CD4-positive, alpha-beta T cell treated with Interleukin-6 at 100 ng/mL for 8 hours (primary cell): ENCODE results near the gene CMSS1.

Source experiments
- DNase-seq: peaks from one replicate; pipeline ENCODE4 v3.0.0-alpha.2; 2020; ENCODE audit warnings: mixed read lengths, low spot score

CMSS1 gene

DNA sequence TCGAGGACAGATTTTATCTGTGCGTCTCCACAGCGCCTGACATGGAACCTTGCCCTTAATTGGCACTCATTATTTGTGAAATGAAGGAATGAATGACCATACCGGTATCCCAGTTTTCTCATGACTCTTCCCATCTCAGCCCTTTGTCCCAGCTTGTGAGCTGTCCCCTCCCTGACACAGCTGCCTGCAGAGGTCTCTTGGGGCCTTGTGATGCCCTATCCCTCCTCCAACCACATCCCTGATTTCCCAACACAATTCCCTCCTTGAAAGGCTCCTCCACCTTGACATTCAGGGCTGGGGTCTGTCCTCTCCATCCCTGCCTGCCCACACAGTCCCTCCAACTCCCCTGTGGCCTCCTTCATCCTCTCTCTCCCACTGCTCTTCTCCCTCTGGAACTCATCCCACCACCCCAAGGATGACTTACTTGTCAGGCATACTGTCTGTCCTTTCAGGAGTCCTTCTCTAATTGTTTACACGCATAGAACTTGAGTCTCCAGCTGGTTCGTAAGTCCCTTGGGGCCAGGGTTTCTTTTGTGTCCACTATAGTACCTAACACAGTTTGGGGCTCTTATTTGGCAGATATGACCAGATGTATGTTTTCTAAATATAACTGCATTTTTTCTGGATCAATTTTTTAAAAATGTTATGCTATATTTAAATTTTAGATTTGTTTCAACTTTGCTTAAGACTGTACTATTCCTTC, 332.2 kb downstream of the CMSS1 start:
- no peak for DNase-seq

DNA sequence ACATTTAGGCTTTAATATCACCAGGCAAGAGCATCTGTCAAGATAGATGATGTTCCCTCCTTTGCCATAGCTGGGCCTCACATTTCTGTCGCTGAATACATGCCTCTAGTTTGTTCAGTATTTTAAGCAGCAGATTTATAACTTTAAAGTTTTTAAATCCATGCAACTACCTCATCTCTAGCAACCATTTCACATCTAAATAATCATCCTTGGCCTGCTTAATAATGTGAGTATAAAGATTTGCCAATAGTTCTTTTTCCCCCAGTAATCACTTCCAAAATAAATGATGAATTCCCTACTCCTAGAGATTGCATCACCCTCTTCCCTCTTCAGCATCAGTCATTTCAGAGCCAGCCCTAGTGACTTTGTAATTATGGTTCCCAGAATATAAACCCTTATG, 332.8 kb downstream of the CMSS1 start:
- DNase-seq: no peak

DNA sequence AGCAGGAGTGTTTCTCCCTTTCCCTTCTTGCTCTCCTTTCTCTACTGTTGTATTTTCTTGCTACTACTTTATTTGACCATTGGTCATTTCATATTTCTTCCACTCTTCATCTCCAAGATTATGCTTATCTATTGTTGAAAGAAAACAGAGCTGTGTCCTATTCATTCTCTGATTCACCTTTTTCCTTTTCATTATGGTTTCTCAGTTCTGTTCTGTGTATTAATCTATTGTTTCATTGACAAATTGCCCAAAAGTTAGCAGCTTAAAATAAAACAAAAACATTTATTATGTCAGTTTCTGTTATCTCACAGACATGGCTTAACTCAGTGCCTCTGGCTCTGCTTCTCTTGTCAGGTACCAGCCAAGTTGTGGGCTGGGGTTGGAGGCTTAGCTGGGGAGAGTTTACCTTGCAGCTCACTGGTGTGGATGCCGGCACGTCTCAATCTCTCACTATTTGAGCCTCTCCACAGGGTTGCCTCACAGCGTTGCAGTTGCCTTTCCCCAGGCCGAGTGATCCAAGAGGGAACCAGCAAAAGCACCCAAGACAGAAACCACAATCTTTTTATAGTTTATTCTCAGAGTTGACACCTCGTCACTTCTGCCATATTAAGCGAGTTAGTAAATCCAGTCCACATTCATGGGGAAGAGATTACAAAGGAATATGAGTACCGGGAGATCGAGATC, 333.5 kb downstream of the CMSS1 start:
- no peak for DNase-seq

DNA sequence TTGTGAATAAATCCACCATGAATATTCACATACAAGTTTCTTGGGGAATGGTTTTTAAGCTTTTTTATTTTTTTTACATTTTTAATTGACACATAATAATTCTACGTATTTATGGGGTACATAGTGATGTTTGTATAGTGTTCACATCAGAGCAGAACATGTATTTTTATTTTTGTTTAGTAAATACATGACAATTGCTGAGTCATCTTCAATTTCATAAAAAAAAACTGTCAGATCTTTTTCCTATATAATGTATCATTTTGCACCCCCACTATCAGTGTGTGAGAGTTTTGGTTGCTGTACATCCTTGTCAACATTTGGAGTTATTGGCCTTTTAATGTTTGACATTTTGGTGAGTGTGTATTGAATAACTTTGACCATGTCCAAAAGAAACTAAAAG, 336.5 kb downstream of the CMSS1 start:
- no peak for DNase-seq

DNA sequence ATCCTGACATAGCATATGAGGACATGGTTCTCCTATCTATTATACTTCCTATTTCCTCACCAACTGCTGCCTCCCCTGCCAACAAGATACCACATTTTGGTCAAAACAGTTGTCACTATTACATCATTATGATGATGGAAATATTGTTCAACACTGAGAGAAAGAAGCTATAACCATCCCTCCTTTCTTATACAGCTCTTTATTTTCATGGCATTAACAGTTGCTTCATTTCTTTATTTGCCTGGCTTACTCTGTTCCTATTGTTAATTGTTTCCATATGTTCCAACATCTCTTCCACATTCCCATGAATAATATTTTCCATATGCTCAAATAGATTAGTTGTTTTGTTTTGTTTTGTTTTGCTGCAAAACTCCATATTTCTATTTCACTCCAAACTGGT, 337.5 kb downstream of the CMSS1 start:
- DNase-seq: no peak

DNA sequence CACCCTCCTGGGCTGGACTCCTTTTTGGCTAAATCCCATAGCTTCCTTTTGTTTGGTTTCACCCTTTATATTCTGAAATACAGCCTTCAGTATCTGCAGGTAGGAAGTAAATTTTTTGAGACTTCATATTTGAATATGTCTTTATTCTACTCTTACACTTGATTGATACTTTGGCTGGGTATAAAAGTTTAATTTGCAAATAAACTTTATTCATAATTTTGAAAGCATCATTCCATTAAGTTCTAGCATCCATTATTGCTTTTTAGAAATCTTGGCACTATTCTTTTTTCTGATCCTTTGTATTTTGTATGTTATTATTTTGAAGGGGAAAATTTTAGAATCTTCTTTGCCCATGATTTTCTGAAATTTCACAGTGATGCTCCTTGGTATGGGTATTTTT, 337.9 kb downstream of the CMSS1 start:
- DNase-seq: no peak

DNA sequence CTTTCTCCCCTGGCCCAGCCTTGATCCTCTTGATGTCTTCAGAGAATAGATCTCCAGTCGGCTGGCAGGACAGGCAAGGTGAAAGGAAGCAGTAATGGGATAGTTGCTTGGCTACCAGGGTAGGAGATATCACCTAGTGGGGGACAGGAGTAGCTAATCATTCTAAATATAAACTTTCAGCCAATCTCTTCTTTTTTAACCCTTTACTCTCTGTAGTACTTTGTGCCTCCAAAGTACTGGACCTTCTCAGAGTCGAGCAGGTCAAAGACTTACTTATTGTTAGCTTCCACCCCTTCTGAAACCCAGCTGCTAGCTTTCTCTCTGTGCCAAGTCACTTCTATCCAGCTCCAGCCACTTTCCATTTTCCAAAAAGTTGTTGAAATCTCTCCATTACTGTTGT, 340.0 kb downstream of the CMSS1 start:
- no peak for DNase-seq

DNA sequence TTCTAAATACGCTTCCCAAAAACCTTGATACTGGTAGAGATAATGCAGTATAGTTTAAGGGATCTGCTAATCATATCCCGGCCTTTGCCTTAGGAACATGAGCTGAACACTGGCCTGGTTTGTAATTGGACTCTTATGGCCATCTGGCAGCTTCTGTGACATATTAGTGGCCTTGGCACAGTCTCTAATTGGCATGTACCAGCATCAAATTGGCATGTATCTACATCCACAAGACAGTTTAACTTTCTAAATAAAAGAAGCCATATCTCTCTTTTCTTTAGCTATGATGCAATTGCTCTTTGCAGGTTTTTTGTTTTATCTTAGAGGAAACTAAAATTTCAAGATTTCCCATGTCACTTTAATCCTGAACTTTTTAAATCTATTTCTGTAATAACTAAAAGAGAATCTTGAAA, 341.3 kb downstream of the CMSS1 start:
- no peak for DNase-seq

DNA sequence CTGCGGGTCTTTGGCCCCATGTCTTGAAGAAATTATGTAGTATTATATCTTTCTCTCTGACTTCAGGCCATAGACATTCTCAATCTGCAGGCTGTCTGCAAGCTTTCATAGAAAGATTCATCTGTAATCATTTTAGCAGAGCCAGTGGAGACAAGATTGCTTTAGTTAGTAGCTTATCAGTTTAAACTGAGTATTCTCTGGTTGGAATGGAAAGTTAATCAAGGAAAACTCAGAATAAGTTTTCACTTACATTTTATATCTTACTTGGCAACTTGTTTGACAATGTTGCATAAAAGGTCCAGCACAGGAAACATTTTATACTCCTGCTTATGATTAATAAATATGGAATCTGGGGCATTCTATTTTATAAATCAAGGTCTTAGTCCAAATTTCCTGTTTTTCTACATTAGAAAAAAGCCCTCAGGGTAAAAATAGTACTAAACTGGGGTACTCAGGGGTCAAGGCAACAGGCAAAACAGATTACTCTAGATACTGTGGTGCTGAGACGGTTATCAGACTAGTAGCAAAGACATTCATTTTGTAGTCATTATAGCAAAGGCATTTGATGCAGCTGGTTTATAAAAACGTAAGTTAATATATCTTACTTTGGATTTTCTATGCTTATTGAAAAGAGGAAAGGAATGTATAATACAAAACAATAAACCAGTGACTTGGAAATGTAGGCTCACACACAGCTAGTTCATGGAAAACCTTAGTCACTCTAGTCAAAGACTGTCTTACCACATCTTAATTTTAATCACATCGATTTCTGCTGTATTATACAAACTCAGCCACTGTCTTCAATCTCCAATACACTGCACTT, 341.9 kb downstream of the CMSS1 start:
- DNase-seq: no peak

DNA sequence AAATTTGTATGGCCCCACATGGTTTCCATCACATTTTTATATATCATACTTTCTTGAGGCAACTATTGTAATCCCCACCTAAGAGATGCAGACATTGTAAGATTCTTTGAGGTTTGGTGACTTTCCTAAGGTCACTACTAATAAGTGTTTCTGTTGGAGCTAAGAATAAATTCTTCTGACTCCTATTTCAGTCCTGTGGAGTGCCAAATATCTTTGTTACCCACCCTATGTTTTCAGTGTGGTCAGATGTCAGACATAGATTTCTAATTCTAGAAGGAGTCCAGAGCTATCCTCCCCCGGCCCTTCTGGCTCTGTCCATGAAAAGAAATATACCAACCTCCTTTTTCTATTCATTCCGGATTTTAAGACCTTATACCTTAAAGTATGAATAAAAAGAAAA, 342.9 kb downstream of the CMSS1 start:
- no peak for DNase-seq

DNA sequence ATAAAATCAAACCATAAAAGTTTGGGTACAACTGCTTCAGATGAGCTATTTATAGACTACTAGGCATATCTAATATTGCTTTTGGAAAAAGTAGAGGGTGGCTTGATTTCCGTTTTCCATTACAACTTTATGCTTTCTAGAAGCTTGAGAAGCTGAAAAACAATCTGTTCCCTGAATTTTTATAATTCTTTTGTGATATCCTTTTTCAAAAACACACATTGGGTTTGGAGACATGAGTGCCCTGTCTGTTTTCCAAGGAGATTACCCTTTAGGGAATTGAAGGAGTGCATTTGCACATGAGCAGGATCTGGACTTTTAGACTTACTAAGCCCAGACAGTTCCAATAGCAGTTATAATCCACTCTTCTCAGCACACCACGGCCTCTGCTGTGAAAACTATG, 346.1 kb downstream of the CMSS1 start:
- DNase-seq: no peak

DNA sequence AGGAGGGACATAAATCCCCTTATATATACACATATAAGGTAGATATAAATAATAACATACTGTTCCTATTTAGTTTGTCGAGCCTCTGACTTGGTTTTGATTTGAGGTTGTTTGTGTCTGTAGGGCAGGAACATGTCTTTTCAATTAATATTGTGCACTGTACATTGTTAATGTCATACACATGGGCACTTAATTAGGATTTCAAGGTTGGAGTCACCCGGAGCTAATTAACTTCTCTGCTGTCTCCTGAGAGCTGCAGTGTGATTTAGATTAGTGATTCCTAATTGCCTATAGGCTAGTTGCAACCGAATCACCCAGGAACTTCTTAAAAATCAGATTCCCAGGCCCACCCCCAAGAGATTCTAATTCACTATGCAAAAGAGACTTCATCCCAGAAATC, 347.1 kb downstream of the CMSS1 start:
- no peak for DNase-seq

DNA sequence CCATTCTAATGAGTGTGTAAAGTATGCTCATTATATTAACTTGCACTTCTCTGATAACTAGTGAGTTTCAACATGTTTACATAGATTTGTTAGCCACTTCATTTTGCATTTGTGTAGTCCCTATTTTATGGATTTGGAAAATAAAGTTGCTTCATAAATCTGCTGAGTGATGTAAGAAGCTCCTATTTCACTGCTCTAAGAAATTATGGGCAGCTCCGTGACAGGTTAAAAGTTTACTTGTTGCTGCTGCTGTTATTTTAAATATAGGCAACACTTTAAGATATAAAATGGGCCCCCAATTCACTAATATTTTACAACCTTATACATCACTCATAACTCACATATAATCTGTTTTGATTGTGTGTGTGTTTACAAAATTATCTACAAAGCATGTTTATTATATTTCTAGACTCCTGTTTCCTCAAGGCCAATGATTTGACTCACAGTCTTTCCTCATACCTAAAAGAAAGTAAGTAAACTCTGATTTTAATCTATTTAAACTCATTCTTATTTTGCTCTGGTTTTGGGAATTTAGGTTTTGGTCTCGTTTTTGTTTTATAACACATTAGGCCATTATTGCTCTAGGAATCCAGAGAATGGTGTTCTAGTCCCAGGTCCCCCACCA, 348.4 kb downstream of the CMSS1 start:
- DNase-seq: no peak

DNA sequence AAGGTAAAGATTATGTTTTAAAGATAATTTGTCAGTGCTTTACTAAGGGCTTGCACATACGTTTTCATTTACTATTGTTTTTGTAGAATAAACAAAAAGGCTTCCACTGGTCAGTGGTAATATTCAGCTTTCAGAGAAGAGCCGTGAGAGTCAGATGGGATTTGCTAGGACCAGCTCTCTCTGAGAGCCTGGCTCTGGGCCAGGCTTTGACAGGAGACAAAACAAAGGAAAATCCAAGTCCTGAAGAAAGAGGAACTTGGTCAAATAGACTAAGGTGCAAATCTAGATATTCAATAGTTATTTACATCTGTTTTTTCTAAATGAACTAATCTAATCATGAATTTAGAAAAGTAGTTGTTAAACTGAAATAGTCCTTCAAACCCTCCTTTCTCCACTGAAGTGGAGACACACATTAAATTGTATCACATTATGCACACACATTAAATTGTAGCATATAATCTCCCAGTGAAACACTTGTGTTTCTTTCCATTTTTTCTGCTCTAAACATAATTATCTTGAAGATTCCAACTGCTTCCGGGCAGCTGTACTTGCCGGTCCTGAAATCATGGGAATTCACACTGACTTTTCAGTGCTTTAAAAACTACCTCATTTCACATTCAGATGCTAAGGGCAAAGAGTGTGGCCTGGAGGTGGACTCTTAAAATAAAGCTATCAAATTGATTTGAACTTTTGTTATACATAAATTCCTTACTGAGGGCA, 351.7 kb downstream of the CMSS1 start:
- DNase-seq: no peak

DNA sequence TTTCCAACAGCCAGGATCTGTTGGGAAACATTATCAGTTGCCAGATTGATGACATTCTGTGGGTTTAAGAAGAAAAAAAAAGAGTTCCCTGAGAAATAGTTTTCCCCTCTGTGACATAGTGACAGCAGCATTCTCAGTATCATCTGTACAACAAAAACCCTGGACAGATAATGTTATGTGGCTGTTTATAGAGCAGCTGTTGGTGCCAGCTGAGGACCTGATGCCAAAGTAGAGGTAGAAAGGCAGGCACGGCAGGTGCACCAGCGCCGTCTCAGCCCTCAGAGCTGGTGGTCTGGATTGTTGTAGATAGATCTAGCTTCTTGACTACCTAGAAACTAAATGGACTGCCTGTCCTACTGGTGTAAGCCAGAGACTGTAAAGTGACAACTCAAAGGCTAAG, 352.8 kb downstream of the CMSS1 start:
- DNase-seq: no peak

DNA sequence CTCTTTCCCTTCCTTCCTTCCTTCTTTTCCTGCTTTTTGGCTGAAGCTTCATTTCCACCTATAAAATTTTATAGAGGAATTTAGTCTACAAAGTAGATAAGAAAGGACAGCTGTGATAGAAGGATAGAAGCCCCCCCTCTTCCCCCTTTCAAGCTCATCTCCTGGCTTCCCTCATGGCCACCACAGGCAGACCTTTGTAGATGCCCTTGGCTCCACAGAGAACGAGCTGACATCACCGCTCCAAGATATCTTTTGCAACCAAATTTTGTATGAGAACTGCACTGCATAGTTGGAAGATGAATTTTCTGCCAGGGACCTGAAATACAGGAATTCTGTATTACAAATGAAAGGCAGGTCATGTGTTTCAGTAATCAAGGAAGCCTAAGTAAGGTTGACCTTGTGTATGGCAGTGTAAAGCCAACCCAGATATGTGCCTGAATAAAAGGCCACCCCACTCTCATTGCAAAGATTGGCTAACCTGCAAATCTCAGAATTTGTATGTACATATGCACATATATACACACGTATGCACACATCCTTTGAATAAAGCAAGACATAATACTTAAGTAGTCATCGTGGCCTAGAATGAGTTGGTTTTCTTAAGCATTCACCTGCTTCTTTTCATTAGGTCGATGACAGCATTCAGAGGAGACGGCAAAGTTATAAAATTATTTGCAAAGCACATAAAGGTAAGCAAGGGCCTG, 353.7 kb downstream of the CMSS1 start:
- no peak for DNase-seq

DNA sequence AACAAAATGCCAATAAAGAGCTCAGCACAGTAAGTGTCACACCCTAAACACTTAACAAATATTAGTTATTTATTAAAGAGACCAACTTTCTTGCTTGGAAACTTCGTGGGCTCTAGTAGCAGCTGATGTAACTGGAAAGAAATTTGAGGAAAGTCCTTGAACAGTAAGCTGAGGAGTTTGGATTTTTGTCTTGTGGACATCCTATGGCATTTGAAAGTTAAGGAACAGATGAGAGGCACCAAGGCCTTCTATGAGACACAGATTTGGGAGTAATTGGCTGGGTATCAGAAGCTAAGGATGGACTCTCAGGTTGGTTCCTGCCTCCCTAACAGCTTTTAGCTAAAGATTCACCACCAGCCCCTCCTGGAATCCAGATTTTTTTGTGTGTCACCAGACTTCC, 356.3 kb downstream of the CMSS1 start:
- no peak for DNase-seq

DNA sequence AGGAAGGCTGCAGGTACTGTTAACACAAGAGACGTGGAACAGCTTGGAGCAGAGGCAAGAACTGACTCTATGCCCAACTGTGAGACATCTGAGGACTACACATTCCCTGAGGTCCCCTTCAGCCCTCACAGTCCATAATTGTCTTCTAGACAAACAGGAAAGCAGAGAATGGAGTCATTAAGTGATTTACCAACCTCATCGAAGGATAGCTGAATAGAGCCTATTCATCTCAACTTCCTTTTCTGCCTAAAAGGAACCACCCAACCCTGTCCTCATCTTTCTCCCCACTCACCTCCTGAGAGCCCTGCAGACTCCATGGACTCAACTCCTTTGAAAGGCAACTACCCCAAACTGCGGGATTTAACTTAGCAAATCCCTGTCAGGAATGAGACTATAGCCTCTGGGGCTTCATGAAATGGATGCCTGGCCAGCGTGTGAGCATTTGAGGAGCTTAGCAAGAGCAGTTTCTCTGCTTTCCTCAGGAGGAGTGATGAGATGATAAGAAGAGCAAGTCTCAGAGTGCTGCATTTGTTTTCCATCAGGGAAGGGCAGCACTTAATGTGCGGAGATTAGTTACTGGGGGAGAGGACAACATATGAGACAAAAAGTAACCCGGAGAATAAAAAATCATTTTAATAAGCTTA, 358.1 kb downstream of the CMSS1 start:
- DNase-seq: no peak

DNA sequence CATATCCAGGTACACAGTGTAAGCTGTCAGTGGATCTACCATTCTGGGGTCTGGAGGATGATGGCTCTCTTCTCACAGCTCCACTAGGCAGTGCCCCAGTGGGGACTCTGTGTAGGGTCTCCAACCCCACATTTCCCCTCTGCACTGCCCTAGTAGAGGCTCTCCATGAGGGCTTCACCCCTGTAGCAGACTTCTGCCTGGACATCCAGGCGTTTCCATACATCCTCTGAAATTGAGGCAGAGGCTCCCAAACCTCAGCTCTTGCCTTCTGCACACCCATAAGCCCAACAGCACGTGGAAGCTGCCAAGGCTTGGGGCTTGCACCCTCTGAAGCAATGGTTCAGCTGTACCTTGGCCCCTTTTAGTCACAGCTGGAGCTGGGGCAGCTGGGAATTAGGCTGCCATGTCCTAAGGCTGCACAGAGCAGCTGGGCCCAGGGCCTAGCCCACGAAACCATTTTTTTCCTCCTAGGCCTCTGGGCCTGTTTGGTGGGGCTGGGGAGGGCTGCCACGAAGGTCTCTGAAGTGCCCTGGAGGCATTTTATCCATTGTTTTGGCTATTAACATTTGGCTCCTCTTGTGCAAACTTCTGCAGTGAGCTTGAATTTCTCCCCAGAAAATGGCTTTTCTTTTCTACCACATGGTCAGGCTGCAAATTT, 362.2 kb downstream of the CMSS1 start:
- no peak for DNase-seq

DNA sequence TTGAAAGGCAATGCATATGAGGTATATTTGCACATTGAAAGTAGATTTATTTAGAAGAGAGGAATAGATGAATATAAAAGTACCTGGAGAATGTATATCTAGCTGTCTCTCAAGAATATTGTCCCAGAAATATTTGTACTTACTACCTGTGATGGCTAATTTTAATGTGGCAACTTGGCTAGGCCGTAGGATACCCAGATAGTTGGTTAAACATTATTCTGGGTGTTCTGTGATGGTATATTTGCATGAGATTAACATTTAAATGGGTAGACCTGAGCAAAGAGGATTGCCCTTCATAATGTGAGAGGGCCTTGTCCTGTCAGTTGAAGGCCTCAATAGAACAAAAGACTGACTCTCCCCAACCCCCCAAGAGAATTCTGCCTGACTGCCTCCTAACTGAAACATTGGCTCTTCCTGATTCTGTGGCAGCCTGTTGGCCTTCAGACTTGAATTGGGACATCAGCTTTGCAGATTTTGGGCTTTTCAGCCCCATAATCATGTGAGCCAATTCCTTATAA, 366.0 kb downstream of the CMSS1 start:
- DNase-seq: no peak
